Adrenal gland (tissue), 12 donors: ENCODE data around the gene GPC1. TPM values are rescaled to one million over a fixed set of nuclear protein-coding genes. Genes with fewer than 3 reads are reported as not detected.
A peak's percentile ranks its signal among the peaks of the same experiment; 100 is the strongest.

ENCODE experiments used
- DNase-seq, 7 donors: peaks; one replicate each; pipeline ENCODE4 v3.0.0-alpha.2; 2019 to 2020
- H3K27ac ChIP-seq, 5 donors: fragments of 200-600 bp; sonication (generic) in 4 of 5; 1 replicate in 3 of 5; 2 replicates in 2 of 5; pipeline versions ENCODE4 v1.5.1 to v1.8.0; 2016 to 2020; ENCODE audit warnings: mild to moderate bottlenecking in 1 of 5
- H3K27me3 ChIP-seq: fragments of 200-600 bp; 2 replicates; pipeline ENCODE4 v1.8.0; 2021
- H3K36me3 ChIP-seq, 2 donors: fragments of 200-600 bp; replicated peaks in 1 of 2; 1 replicate in 1 of 2; 2 replicates in 1 of 2; pipeline versions ENCODE4 v1.5.1 to v1.8.0; 2018 to 2022
- H3K4me1 ChIP-seq, 2 donors: fragments of 200-600 bp; replicated peaks in 1 of 2; 1 replicate in 1 of 2; 2 replicates in 1 of 2; pipeline versions ENCODE4 v1.5.1 to v1.8.0; 2018 to 2021
- H3K4me3 ChIP-seq, 4 donors: fragments of 200-600 bp; sonication (generic) in 3 of 4; one replicate each; pipeline ENCODE4 v1.5.1; 2016 to 2018
- H3K9me3 ChIP-seq, 3 donors: fragments of 200-600 bp; sonication (generic) in 1 of 3; replicated peaks in 1 of 3; 1 replicate in 2 of 3; 2 replicates in 1 of 3; pipeline versions ENCODE4 v1.5.1 to v1.8.0; 2016 to 2021
- POLR2A ChIP-seq, 2 donors: fragments of 450-650 bp; IDR thresholded peaks; one replicate each; pipeline ENCODE4 v1.6.1; 2017; ENCODE audit warnings: antibody characterized with exemption in 2 of 2, mild to moderate bottlenecking in 2 of 2, moderate library complexity in 1 of 2
- WGBS, 4 donors: extraction: QIAGEN DNeasy Blood & Tissue Kit in 2 of 4; methylation state at CpG; one replicate each; pipeline versions ENCODE4 v1.1.5 to v1.1.7; 2013 to 2017; 5-methylcytosine and 5-hydroxymethylcytosine counted together
- intact Hi-C, 2 donors: fragments of 100-400 bp; cut with DNase I; formaldehyde crosslinking; loops; one replicate each; pipeline versions ENCODE4 v1.14.1 to v1.15.0; 2022 to 2023
- polyA plus RNA-seq, 3 donors: library from polyadenylated mRNA; stranded (reverse); fragments of 200-250 nt in 2 of 3; fragments of 350-450 nt in 1 of 3; fragmentation: Illumina TruSeq in 1 of 3; extraction: RNeasy Lipid Tissue Mini Kit (QIAGEN cat#74804) in 1 of 3; gene quantifications; one replicate each; pipeline ENCODE4 v1.2.3, GENCODE V29; 2013 to 2014
- total RNA-seq, 9 donors: library from RNA; depleted of rRNA in 4 of 9; stranded (reverse); fragments of >200 nt in 4 of 9; fragments of 120-200 nt in 1 of 9; fragmentation: NEBNext Ultra II Directional in 1 of 9; extraction: Animal tissue kit (Norgen Biotek cat#: 25700) in 1 of 9; gene quantifications; one replicate each; pipeline versions ENCODE4 v1.1.0 to v1.2.4, GENCODE V29; 2013 to 2023
- TF ChIP-seq, protein P1 (sequence below), 6 experiments: fragments of 450-650 bp in 4 of 6; fragments of 200-600 bp in 2 of 6; sonication (generic) in 1 of 6; IDR thresholded peaks; 1 replicate in 5 of 6; 2 replicates in 1 of 6; pipeline versions ENCODE4 v1.5.1 to v1.8.0; 2016 to 2021; ENCODE audit warnings: antibody characterized with exemption in 6 of 6, mild to moderate bottlenecking in 2 of 6, moderate library complexity in 1 of 6
- donor health status: healthy with polysubstance abuse.
- donor health status: Bipolar disorder and iron deficiency.
- donor health status: DM: yes; HTN: yes; CAD: no.
- donor health status: DM: no; HTN: no; CAD: no.
- donor health status: DM: no; HTN: no; CAD: no.
- donor health status: DM: yes; HTN: yes; CAD: no.

The GPC1 gene
- total and polyA plus RNA-seq, 12 donors, result 11.8 to 202 (median 132) TPM

DNA sequence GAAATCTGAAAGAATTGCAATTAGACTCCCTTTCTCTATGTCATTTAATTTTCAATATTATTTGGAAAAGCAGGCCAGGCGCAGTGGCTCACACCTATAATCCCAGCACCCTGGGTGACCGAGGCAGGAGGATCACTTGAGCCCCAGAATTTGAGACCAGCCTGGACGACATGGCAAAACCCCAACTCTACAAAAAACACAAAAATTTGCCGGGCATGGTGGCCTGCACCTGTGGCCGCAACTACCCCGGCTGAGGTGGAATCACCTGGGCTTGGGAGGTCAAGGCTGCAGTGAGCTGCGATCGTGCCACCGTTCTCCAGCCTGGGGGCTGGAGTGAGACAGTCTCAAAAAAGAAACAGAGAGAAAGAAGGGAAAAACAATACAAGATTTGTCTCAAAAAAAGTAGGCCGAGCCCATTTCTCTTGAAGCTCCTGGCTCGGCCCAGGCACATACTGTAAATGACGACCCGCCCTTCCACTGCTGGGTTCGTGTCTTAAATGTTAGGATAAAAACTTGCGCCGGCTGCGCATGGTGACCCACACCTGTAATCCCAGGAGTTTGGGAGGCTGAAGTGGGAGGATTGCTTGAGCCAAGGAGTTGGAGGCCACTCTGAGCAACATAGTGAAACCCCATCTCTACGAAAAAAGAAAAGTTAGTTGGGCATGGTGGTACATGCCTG lies 31.1 kb upstream of the GPC1 start:
- Histone ChIP-seq H3K36me3 (no peaks in the 10 kb centered on the region), H3K27me3 (no peaks in the 10 kb centered on the region), H3K4me1 (no peaks in the 10 kb centered on the region), H3K27ac (no peak overlapping the region), H3K9me3 (no peaks in the 10 kb centered on the region), H3K4me3 (no peak overlapping the region)
- peak in 2 of 7 donors; percentile 6 to 27 for DNase-seq
- no peak for TF ChIP-seq POLR2A (IDR thresholded peaks at IDR 0.05)
- TF ChIP-seq, protein P1, sequence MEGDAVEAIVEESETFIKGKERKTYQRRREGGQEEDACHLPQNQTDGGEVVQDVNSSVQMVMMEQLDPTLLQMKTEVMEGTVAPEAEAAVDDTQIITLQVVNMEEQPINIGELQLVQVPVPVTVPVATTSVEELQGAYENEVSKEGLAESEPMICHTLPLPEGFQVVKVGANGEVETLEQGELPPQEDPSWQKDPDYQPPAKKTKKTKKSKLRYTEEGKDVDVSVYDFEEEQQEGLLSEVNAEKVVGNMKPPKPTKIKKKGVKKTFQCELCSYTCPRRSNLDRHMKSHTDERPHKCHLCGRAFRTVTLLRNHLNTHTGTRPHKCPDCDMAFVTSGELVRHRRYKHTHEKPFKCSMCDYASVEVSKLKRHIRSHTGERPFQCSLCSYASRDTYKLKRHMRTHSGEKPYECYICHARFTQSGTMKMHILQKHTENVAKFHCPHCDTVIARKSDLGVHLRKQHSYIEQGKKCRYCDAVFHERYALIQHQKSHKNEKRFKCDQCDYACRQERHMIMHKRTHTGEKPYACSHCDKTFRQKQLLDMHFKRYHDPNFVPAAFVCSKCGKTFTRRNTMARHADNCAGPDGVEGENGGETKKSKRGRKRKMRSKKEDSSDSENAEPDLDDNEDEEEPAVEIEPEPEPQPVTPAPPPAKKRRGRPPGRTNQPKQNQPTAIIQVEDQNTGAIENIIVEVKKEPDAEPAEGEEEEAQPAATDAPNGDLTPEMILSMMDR (IDR thresholded peaks at IDR 0.05), result no peak
- 95 to 97% (median 96%) methylated on average over 18 of the region's 18 CpGs for WGBS, 4 donors
- intact Hi-C loops, result no loop called here

DNA sequence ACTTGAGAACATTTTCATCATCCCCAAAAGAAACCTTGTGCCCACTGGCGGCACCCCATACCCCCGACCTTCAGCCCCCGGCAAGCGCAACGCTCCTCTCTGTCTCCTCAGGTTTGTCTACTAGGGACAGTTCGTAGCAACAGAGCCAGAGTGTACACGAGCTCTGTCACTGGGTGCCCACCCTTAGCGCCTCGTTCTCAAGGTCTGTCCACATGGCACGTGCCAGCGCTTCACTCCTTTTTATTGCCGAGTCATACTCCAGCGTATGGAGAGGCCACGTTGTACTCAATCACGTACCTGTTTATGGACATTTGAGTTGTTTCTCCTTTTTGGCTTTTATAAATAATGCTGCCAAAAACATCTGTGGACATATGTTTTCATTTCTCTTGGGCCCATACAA lies 30.3 kb upstream of the GPC1 start:
- DNase-seq, result peak in 2 of 7 donors; percentile 9 to 21
- Histone ChIP-seq H3K27me3 (no peaks in the 10 kb centered on the region), H3K4me3 (no peak overlapping the region), H3K4me1 (no peaks in the 10 kb centered on the region), H3K36me3 (no peaks in the 10 kb centered on the region), H3K27ac (no peak overlapping the region), H3K9me3 (no peaks in the 10 kb centered on the region)
- intact Hi-C loops, result no loop called here
- no peak for TF ChIP-seq POLR2A (IDR thresholded peaks at IDR 0.05)
- TF ChIP-seq, protein P1 (IDR thresholded peaks at IDR 0.05), result no peak
- 90 to 95% (median 90%) methylated on average over 15 of the region's 15 CpGs for WGBS, 4 donors

DNA sequence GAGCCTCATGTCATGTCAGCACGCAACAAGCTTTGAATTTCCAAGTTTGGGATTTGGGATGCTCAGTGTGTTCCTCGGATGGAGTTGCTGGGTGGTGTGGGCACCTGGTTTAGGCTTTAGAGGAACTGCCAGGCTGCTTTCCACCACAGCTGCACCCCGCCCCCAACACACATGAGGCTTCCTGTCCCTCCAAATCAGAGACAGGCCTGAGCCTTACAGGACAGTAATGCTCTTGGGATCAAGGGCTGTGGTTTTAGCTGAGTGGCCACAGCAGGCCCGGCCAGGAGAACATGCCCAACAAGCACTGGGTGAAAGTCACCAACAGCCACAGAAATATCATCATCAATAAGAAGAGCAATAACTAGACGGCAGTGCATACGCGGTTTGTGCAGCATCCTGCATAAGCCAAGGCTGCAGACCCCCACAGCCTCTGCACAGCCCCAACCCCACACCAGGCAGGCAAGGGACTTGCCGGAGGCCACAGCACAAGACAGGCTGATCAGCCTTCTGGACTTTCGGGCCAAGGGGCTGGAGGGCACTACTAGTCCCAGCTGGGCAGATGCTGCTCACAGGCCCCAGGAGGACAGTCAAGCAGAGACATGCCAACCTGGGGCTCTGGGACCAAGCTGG lies 29.7 kb upstream of the GPC1 start:
- no peak for DNase-seq
- Histone ChIP-seq H3K27ac (no peak overlapping the region), H3K27me3 (no peaks in the 10 kb centered on the region), H3K4me1 (no peaks in the 10 kb centered on the region), H3K36me3 (no peaks in the 10 kb centered on the region), H3K4me3 (no peak overlapping the region), H3K9me3 (no peaks in the 10 kb centered on the region)
- intact Hi-C loops, result no loop called here
- TF ChIP-seq, protein P1 (IDR thresholded peaks at IDR 0.05), result no peak
- no peak for TF ChIP-seq POLR2A (IDR thresholded peaks at IDR 0.05)
- whole genome bisulfite sequencing, 4 donors, result 80 to 94% (median 93%) methylated on average over 5 to 9 of the region's 9 CpGs

DNA sequence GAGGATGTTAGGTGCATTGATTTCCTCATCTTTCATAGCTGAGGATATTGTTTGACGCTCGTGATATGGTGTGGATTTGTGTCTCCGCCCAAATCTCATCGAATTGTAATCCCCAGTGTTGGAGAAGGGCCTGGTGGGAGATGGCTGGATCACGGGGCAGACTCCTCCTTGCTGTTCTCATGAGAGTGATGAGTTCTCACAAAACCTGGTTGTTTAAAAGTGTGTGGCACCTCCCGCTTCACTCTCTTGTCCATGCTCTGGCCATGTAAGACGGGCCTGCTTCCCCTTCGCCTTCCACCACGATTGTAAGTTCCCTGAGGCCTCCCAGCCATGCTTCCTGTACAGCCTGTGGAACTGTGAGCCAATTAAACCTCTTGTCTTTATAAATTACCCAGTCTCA lies 28.4 kb upstream of the GPC1 start:
- DNase-seq, result peak in 1 of 7 donors; percentile 7
- no peaks in the 10 kb centered on the region for H3K36me3 ChIP-seq
- WGBS, 4 donors, result 93 to 97% (median 95%) methylated on average over 9 of the region's 9 CpGs

More for the DNA sequence above, 28.4 kb upstream of the GPC1 start:
- no peaks in the 10 kb centered on the region for H3K9me3 ChIP-seq
- no peak overlapping the region for H3K4me3 ChIP-seq
- no peaks in the 10 kb centered on the region for H3K4me1 ChIP-seq
- H3K27ac ChIP-seq, result no peak overlapping the region
- intact Hi-C loops, result no loop called here
- H3K27me3 ChIP-seq, result no peaks in the 10 kb centered on the region
- TF ChIP-seq, protein P1 (IDR thresholded peaks at IDR 0.05), result no peak
- TF ChIP-seq POLR2A (IDR thresholded peaks at IDR 0.05), result no peak
